K562 (cell line): Measurements from ENCODE around the gene HRG.

Source experiments
- BACH1 ChIP-seq: fragments of 200-800 bp; sonication (Bioruptor generic); IDR thresholded peaks from 2 replicates; pipeline ENCODE4 v1.6.1; 2016; ENCODE audit warnings: missing genetic modification characterization, missing compliant biosample characterization
- BRF1 ChIP-seq: IDR thresholded peaks from 3 replicates; pipeline ENCODE4 v1.6.1; 2011; ENCODE audit warnings: borderline replicate concordance, mild to moderate bottlenecking; ENCODE audit not compliant: insufficient read length; ENCODE audit errors: extremely low read depth
- CTCF ChIP-seq, 3 experiments: IDR thresholded peaks in 2 of 3; conservative IDR thresholded peaks in 1 of 3; 2 replicates each; pipeline ENCODE4 v1.5.1; 2011 to 2012; ENCODE audit warnings: low read length in 3 of 3, mild to moderate bottlenecking in 3 of 3, control low read depth in 2 of 3, improper control_type of control experiment in 1 of 3, inconsistent platforms in 1 of 3, low read depth in 1 of 3, mixed read lengths in 1 of 3, moderate library complexity in 1 of 3; ENCODE audit not compliant: insufficient read depth in 2 of 3
- ELK1 ChIP-seq: sonication (generic); formaldehyde crosslinking; IDR thresholded peaks from 2 replicates; pipeline ENCODE4 v1.8.1; 2022; ENCODE audit warnings: missing genetic modification reagents
- ETS1 ChIP-seq: conservative IDR thresholded peaks from 2 replicates; pipeline ENCODE4 v1.6.1; 2011; ENCODE audit warnings: low read depth, mild to moderate bottlenecking, low read length; ENCODE audit not compliant: control insufficient read depth
- MGA ChIP-seq: fragments of 450-650 bp; IDR thresholded peaks from 2 replicates; pipeline ENCODE4 v1.6.1; 2016; ENCODE audit warnings: mild to moderate bottlenecking, moderate library complexity
- PHTF2 ChIP-seq: fragments of 250-450 bp; sonication (Bioruptor Pico); IDR thresholded peaks from 2 replicates; pipeline ENCODE4 v1.5.0; 2021; ENCODE audit warnings: mild to moderate bottlenecking
- SMC3 ChIP-seq: conservative IDR thresholded peaks from 2 replicates; pipeline ENCODE4 v1.6.1; 2011; ENCODE audit warnings: low read depth, low read length, improper control_type of control experiment; ENCODE audit not compliant: insufficient read depth
- SP1 ChIP-seq: sonication (generic); formaldehyde crosslinking; IDR thresholded peaks from 2 replicates; pipeline ENCODE4 v1.8.1; 2022; ENCODE audit warnings: mild to moderate bottlenecking, missing genetic modification reagents
- TOE1 ChIP-seq, 2 experiments: fragments of 450-650 bp in 1 of 2; sonication (generic) in 1 of 2; formaldehyde crosslinking in 1 of 2; IDR thresholded peaks; 2 replicates each; pipeline versions ENCODE4 v1.7.1 to v1.8.0; 2016 to 2022; ENCODE audit warnings: borderline replicate concordance in 2 of 2, mild to moderate bottlenecking in 2 of 2, antibody characterized with exemption in 1 of 2, inconsistent platforms in 1 of 2, low read depth in 1 of 2, missing genetic modification reagents in 1 of 2, moderate library complexity in 1 of 2
- XRCC5 ChIP-seq: fragments of 200-400 bp; formaldehyde crosslinking; IDR thresholded peaks from 2 replicates; pipeline ENCODE4 v1.6.1; 2017; ENCODE audit warnings: low read depth, mild to moderate bottlenecking, low read length
- ZBTB26 ChIP-seq: fragments of 450-650 bp; formaldehyde crosslinking; IDR thresholded peaks from 2 replicates; pipeline ENCODE4 v1.4.0; 2022; ENCODE audit warnings: missing genetic modification characterization
- ZKSCAN1 ChIP-seq: fragments of 150-350 bp; IDR thresholded peaks from 2 replicates; pipeline ENCODE4 v1.6.1; 2016; ENCODE audit warnings: low read depth, low read length
- ZNF347 ChIP-seq: fragments of 450-650 bp; formaldehyde crosslinking; IDR thresholded peaks from 2 replicates; pipeline ENCODE4 v1.4.0; 2020; ENCODE audit warnings: low read depth, mild to moderate bottlenecking, moderate library complexity

GRCh38 chr3:186635532-186635931 is 30.3 kb upstream of the HRG start:
- no peak for TF ChIP-seq BACH1 (tag)
- no peak for TF ChIP-seq MGA
- TF ChIP-seq ZKSCAN1: no peak
- no peak for TF ChIP-seq ELK1 (CRISPR knock-in tag)
- no peak for TF ChIP-seq XRCC5
- TF ChIP-seq CTCF (IDR thresholded peaks at IDR 0.05 in 2 of 3, conservative IDR thresholded peaks at IDR 0.05 in 1 of 3; ENCODE audit: insufficient read depth in 2 of 3, low read depth in 1 of 3, low read length in 3 of 3): no peak
- TF ChIP-seq SP1: no peak
- TF ChIP-seq SMC3: no peak
- no peak for TF ChIP-seq PHTF2 (CRISPR knock-in tag)
- no peak for TF ChIP-seq BRF1
- no peak for TF ChIP-seq ZBTB26 (CRISPR knock-in tag)
- TF ChIP-seq ETS1: no peak
- TF ChIP-seq ZNF347 (CRISPR knock-in tag): no peak
- TF ChIP-seq TOE1 (IDR thresholded peaks at IDR 0.05; ENCODE audit: borderline replicate concordance): no peak
- TF ChIP-seq TOE1 (CRISPR knock-in tag; IDR thresholded peaks at IDR 0.05; ENCODE audit: borderline replicate concordance, low read depth): no peak
